ENCODE data around the gene NEK6. TPM values are rescaled to one million over a fixed set of nuclear protein-coding genes. Genes with fewer than 3 reads are reported as not detected.

The NEK6 gene
- total RNA-seq, 1 experiment from 2014 or later: 28.4 TPM

DNA sequence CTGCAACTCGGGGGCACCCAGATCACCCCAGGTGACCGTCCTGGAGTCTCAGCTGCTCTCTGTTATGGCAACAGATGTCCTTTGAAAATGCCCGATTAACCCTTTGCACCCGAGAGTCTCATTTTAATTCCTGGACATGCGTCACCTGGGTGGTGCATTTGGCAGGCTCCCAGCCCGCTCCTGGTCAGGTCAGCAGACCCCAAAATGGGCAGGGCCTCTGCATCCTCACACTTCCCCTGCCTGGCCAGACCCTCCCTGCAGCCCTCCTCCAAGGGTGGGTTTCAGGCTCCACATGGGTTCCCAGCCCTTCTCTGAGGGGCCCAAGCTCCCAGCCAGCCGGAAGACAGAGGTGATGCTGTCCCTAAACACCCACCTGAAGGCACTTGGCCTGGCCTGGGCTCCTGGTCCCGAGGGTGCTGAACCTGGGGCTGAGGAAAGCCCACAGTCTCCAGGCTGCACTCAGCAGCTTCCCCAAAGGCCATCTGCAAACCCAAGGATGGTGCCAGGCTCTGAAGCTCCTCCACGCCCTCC lies 88.1 kb downstream of the NEK6 start:
- no peak for DNase-seq
- Histone ChIP-seq H3K27ac (no peak overlapping the region), H3K36me3 (peaks cover 31% of the 10 kb centered on the region), H3K4me1 (peaks cover 37% of the 10 kb centered on the region), H3K4me3 (no peak overlapping the region), H3K27me3 (no peaks in the 10 kb centered on the region), H3K9me3 (replicated peaks) (no peaks in the 10 kb centered on the region)

GRCh38 chr9:124346347-124347163 lies 88.8 kb downstream of the NEK6 start:
- Histone ChIP-seq H3K9me3 (replicated peaks) (no peaks in the 10 kb centered on the region), H3K4me1 (peaks cover 34% of the 10 kb centered on the region), H3K27ac (no peak overlapping the region), H3K27me3 (no peaks in the 10 kb centered on the region), H3K4me3 (no peak overlapping the region), H3K36me3 (peaks cover 39% of the 10 kb centered on the region)
- DNase-seq: no peak

- Histone ChIP-seq H3K4me3 (no peak overlapping the region), H3K27me3 (no peaks in the 10 kb centered on the region), H3K9me3 (replicated peaks) (no peaks in the 10 kb centered on the region), H3K36me3 (peaks cover 47% of the 10 kb centered on the region), H3K4me1 (peaks cover 33% of the 10 kb centered on the region), H3K27ac (no peak overlapping the region)
- DNase-seq: no peak
Observed at GRCh38 chr9:124347206-124347967, 89.6 kb downstream of the NEK6 start.

- H3K36me3 ChIP-seq: peaks cover 48% of the 10 kb centered on the region
Observed at GRCh38 chr9:124347968-124348358, 90.2 kb downstream of the NEK6 start.

GRCh38 chr9:124348363-124348762 lies 90.6 kb downstream of the NEK6 start:
- Histone ChIP-seq H3K4me3 (no peak overlapping the region), H3K27ac (no peak overlapping the region), H3K36me3 (peaks cover 48% of the 10 kb centered on the region), H3K27me3 (no peaks in the 10 kb centered on the region), H3K9me3 (replicated peaks) (no peaks in the 10 kb centered on the region), H3K4me1 (peaks cover 26% of the 10 kb centered on the region)
- no peak for DNase-seq

More at GRCh38 chr9:124347968-124348358, 90.2 kb downstream of the NEK6 start:
- Histone ChIP-seq H3K27me3 (no peaks in the 10 kb centered on the region), H3K9me3 (replicated peaks) (no peaks in the 10 kb centered on the region), H3K27ac (no peak overlapping the region), H3K4me3 (no peak overlapping the region), H3K4me1 (peaks cover 28% of the 10 kb centered on the region)
- no peak for DNase-seq

DNA sequence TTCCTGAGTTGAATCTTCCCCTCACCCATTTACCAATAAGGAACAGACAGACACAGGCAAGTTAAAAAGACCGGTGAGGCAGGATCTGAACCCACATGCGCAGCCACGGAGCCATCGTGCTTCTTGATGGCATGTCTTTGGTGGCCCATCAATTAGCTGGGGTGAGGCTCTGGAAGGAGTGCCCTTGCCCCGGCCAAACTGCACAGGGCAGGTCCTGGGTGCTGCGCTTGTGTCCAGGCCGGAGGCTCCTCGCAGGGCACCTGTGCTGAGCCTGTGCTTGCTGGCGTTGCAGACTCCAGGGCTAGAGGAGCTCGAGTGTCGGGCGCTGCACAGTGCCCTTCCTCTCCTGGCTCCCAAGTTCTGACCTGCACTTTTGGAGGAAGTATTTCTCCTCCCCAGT lies 91.1 kb downstream of the NEK6 start:
- no peak for DNase-seq
- no peaks in the 10 kb centered on the region for H3K27me3 ChIP-seq
- H3K4me3 ChIP-seq: no peak overlapping the region
- H3K36me3 ChIP-seq: peaks cover 48% of the 10 kb centered on the region
- H3K9me3 ChIP-seq (replicated peaks): no peaks in the 10 kb centered on the region
- peaks cover 21% of the 10 kb centered on the region for H3K4me1 ChIP-seq
- H3K27ac ChIP-seq: no peak overlapping the region

GRCh38 chr9:124349267-124349666 lies 91.5 kb downstream of the NEK6 start:
- Histone ChIP-seq H3K36me3 (peaks cover 48% of the 10 kb centered on the region), H3K27ac (no peak overlapping the region), H3K4me1 (peaks cover 17% of the 10 kb centered on the region)

DNA sequence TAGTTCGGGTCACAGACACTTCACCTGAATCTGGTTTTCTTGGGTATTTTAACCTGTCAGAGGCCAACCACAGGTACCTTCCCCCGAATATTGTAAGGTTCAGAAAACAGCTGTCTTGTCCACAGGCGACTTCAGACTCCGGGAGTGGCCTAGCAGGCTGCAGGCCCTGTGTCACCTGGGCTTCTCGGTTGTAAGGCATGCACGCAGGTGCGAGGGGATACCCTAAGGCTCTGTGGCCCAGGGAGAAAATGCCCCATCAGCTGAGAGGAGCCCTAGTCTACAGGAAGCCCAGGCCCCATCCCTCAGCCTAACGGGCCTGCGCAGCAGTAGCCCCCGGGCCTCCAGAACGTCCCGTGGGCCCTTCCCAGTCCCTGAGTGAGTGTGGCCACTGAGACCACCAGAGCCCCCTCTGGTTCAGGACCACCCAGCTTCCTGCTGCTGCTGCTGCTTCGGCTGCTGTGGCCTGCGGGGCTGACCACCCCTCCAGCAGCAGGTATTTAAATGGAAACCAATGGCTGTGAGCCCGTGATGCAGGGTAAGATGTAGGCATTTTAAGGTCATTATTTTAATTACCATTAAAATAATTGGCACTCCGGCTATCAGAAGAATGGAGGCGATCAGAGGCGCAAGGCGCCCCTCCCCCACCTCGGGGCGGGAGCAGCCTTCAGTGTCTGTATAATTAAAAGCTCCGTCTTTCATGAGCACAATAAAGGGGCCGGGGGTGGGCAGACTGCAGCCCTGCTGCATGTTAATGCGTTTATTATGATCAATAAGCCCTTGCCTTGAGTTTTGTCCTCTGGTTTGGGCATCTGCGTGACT lies 92.1 kb downstream of the NEK6 start:
- H3K4me1 ChIP-seq: peaks cover 11% of the 10 kb centered on the region; the same call in 1 of the 2 replicates
- H3K27ac ChIP-seq: no peak overlapping the region
- peaks cover 50% of the 10 kb centered on the region for H3K36me3 ChIP-seq
- no peak for DNase-seq
- H3K4me3 ChIP-seq: no peak overlapping the region
- no peaks in the 10 kb centered on the region for H3K9me3 ChIP-seq (replicated peaks)
- no peaks in the 10 kb centered on the region for H3K27me3 ChIP-seq

More at GRCh38 chr9:124349267-124349666, 91.5 kb downstream of the NEK6 start:
- Histone ChIP-seq H3K27me3 (no peaks in the 10 kb centered on the region), H3K9me3 (replicated peaks) (no peaks in the 10 kb centered on the region), H3K4me3 (no peak overlapping the region)
- DNase-seq: no peak

GRCh38 chr9:124350494-124351263 lies 92.9 kb downstream of the NEK6 start:
- Histone ChIP-seq H3K36me3 (peaks cover 48% of the 10 kb centered on the region), H3K27ac (no peak overlapping the region), H3K4me1 (peaks cover 3% of the 10 kb centered on the region; the same call in 1 of the 2 replicates), H3K9me3 (replicated peaks) (no peaks in the 10 kb centered on the region), H3K27me3 (no peaks in the 10 kb centered on the region), H3K4me3 (no peak overlapping the region)
- no peak for DNase-seq

DNA sequence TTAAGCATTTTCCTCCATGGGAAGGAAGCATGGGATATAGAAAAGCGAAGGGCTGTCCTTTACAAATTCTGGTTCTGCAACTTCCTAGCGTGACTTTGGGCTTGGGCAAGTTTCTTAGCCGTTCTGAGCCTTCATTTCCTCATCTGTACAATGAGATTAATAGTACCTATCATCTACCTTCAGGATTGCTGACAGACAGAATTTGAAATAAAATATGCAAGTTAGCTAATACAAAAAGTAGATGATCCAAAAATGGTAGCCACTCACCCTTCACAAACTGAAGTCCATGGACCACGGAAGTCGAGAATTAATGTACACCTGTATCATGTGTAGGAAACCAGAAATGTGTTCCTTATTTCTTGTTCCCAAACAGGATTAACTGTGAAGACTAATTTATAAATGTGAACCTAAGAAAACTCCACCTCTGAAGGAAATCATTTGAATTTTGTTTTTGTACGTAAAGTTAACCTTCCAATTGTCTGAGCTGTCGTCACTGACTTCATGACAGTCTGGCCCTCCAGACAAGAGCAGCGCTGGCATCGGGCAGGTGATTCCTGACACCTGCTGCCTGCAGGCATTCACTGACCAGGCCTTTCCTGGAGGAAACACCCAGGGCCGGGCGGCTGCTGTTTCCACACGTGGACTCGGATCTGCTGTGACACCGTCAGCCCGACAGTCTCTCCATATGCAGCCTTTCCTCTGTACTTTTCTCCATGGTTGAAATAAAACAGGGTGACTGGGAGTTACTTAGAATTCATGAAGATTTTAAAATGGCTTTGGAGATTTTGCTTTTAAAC lies 94.1 kb downstream of the NEK6 start:
- Histone ChIP-seq H3K36me3 (peaks cover 56% of the 10 kb centered on the region), H3K9me3 (replicated peaks) (no peaks in the 10 kb centered on the region), H3K27ac (no peak overlapping the region), H3K27me3 (no peaks in the 10 kb centered on the region), H3K4me1 (no peaks in the 10 kb centered on the region), H3K4me3 (no peak overlapping the region)
- no peak for DNase-seq

- Histone ChIP-seq H3K27ac (no peak overlapping the region), H3K9me3 (replicated peaks) (no peaks in the 10 kb centered on the region), H3K36me3 (peaks cover 56% of the 10 kb centered on the region), H3K4me1 (no peaks in the 10 kb centered on the region), H3K27me3 (no peaks in the 10 kb centered on the region), H3K4me3 (no peak overlapping the region)
- DNase-seq: no peak
Observed at GRCh38 chr9:124352616-124353015, 94.9 kb downstream of the NEK6 start.

- H3K27me3 ChIP-seq: no peaks in the 10 kb centered on the region
- no peak overlapping the region for H3K4me3 ChIP-seq
- no peaks in the 10 kb centered on the region for H3K4me1 ChIP-seq
- H3K27ac ChIP-seq: no peak overlapping the region
- peaks cover 54% of the 10 kb centered on the region for H3K36me3 ChIP-seq
- H3K9me3 ChIP-seq (replicated peaks): no peaks in the 10 kb centered on the region
- no peak for DNase-seq
Observed at GRCh38 chr9:124353166-124353768, 95.5 kb downstream of the NEK6 start.

- no peak for DNase-seq
- H3K27ac ChIP-seq: no peak overlapping the region
- peaks cover 48% of the 10 kb centered on the region for H3K36me3 ChIP-seq
Observed at GRCh38 chr9:124353811-124354274, 96.1 kb downstream of the NEK6 start.

More at GRCh38 chr9:124353811-124354274, 96.1 kb downstream of the NEK6 start:
- no peaks in the 10 kb centered on the region for H3K9me3 ChIP-seq (replicated peaks)
- H3K4me3 ChIP-seq: no peak overlapping the region
- H3K4me1 ChIP-seq: no peaks in the 10 kb centered on the region
- H3K27me3 ChIP-seq: no peaks in the 10 kb centered on the region
